Endothelial cell of umbilical vein (primary cell): ENCODE data around the gene TPSG1. TPM values are rescaled to one million over a fixed set of nuclear protein-coding genes. Genes with fewer than 3 reads are reported as not detected.

ENCODE experiments used
- BruUV-seq: library from RNA; stranded (reverse); fragments of 400-500 nt; replicated peaks from 2 replicates; lab custom pipeline; 2021; lab: Mats Ljungman, UMichigan
- CTCF ChIA-PET: fragments of 300-600, 350-600 bp; sonication (Branson Sonifier 250); formaldehyde crosslinking; loops from one replicate; lab custom pipeline; 2021; ENCODE audit warnings: antibody characterized with exemption, inconsistent platforms; lab: Charles Lee
- POLR2A ChIA-PET: fragments of 300-600, 350-600 bp; sonication (Branson Sonifier 250); formaldehyde crosslinking; loops from one replicate; lab custom pipeline; 2021; ENCODE audit warnings: antibody characterized with exemption, inconsistent platforms; lab: Charles Lee
- DNase-seq: peaks from one replicate; pipeline ENCODE4 v3.0.0-alpha.2; 2011; ENCODE audit warnings: low read depth, low spot score
- FAIRE-seq: peaks from 2 replicates; lab custom pipeline; 2011; peaks lifted over from hg19 to GRCh38; lab: Jason Lieb, UNC
- H2AFZ ChIP-seq: 2 replicates; pipeline ENCODE4 v1.6.0; 2012; ENCODE audit warnings: low read depth, low read length, control low read depth, inconsistent platforms
- H3K27ac ChIP-seq: 2 replicates; pipeline ENCODE4 v1.5.1; 2011; ENCODE audit warnings: low read depth, mild to moderate bottlenecking, control low read depth, low read length, moderate library complexity; ENCODE audit not compliant: insufficient read depth
- H3K27me3 ChIP-seq, 2 experiments: 2 replicates each; pipeline versions ENCODE4 v1.6.0 to v1.6.1; 2011; ENCODE audit warnings: low read length in 2 of 2, mixed read lengths in 1 of 2; ENCODE audit not compliant: control insufficient read depth in 2 of 2, insufficient read depth in 2 of 2
- H3K36me3 ChIP-seq, 2 experiments: 2 replicates in 1 of 2; 3 replicates in 1 of 2; pipeline ENCODE4 v1.5.1; 2011; ENCODE audit warnings: low read length in 2 of 2, mild to moderate bottlenecking in 1 of 2, moderate library complexity in 1 of 2; ENCODE audit not compliant: control insufficient read depth in 2 of 2, insufficient read depth in 2 of 2; ENCODE audit errors: extremely low read depth in 1 of 2
- H3K4me1 ChIP-seq: 3 replicates; pipeline ENCODE4 v1.5.1; 2011; ENCODE audit warnings: mild to moderate bottlenecking, low read length; ENCODE audit not compliant: control insufficient read depth, insufficient read depth; ENCODE audit errors: extremely low read depth
- H3K4me2 ChIP-seq: 2 replicates; pipeline ENCODE4 v1.6.1; 2011; ENCODE audit warnings: low read length, control low read depth, mixed read lengths; ENCODE audit not compliant: insufficient read depth
- H3K4me3 ChIP-seq, 3 experiments: fragments of 200-600 bp in 1 of 3; sonication (generic), shearing (Covaris generic) in 1 of 3; replicated peaks in 1 of 3; 2 replicates each; pipeline ENCODE4 v1.5.1; 2011 to 2016; ENCODE audit warnings: control low read depth in 3 of 3, low read length in 3 of 3, mild to moderate bottlenecking in 2 of 3, inconsistent platforms in 1 of 3, low read depth in 1 of 3, moderate library complexity in 1 of 3; ENCODE audit not compliant: insufficient read depth in 1 of 3
- H3K79me2 ChIP-seq: 2 replicates; pipeline ENCODE4 v1.6.0; 2012; ENCODE audit warnings: low read length, inconsistent platforms; ENCODE audit not compliant: control insufficient read depth, insufficient read depth
- H3K9ac ChIP-seq: replicated peaks from 2 replicates; pipeline ENCODE3; 2011; ENCODE audit warnings: low read length, control low read depth; ENCODE audit not compliant: insufficient read depth; ENCODE audit errors: extremely low read depth
- H3K9me1 ChIP-seq: replicated peaks from 3 replicates; pipeline ENCODE4 v1.6.0; 2011; ENCODE audit warnings: mild to moderate bottlenecking, low read length; ENCODE audit not compliant: control insufficient read depth, insufficient read depth; ENCODE audit errors: extremely low read depth
- H3K9me3 ChIP-seq: replicated peaks from 2 replicates; pipeline ENCODE4 v1.5.1; 2012; ENCODE audit warnings: low read length, inconsistent platforms; ENCODE audit not compliant: control insufficient read depth, insufficient read depth
- H4K20me1 ChIP-seq: replicated peaks from 2 replicates; pipeline ENCODE3; 2011; ENCODE audit warnings: mild to moderate bottlenecking, low read length; ENCODE audit not compliant: control insufficient read depth, insufficient read depth; ENCODE audit errors: extremely low read depth
- CTCF ChIP-seq, 2 donors: IDR thresholded peaks; 1 replicate in 1 of 2; 2 replicates in 1 of 2; pipeline ENCODE4 v1.5.1; 2011; ENCODE audit warnings: low read length in 2 of 2, mild to moderate bottlenecking in 2 of 2, moderate library complexity in 2 of 2, control low read depth in 1 of 2, inconsistent platforms in 1 of 2, low read depth in 1 of 2; ENCODE audit not compliant: insufficient read depth in 1 of 2; ENCODE audit errors: extremely low read depth in 1 of 2
- MAX ChIP-seq: IDR thresholded peaks from 2 replicates; pipeline ENCODE4 v1.6.1; 2011; ENCODE audit not compliant: insufficient read depth, insufficient read length
- dilution Hi-C: fragments of 300-500 bp; cut with MboI; formaldehyde crosslinking; loops from one replicate; pipeline ENCODE4 v1.15.0; 2019; ENCODE audit warnings: low sequenced_read_pairs; ENCODE audit not compliant: extremely low pct_ligation_motif_present
- intact Hi-C: fragments of 100-400 bp; cut with micrococcal nuclease; formaldehyde crosslinking; loops from one replicate; pipeline ENCODE4 v1.10.0; 2022
- polyA plus RNA-seq, 4 experiments: library from polyadenylated mRNA; depleted of rRNA in 3 of 4; stranded (reverse) in 3 of 4; unstranded in 1 of 4; fragments of >200 nt; gene quantifications; 2 replicates each; pipeline versions ENCODE4 v1.2.1 to v1.2.3, GENCODE V29; 2011 to 2012; ENCODE audit warnings: missing spikeins in 1 of 4
- total RNA-seq: library from RNA; stranded (reverse); gene quantifications from 2 replicates; pipeline ENCODE4 v1.2.3, GENCODE V29; 2021

TPSG1 gene
- total and polyA plus RNA-seq, 2 donors (not counting 3 experiments of a cell fraction or from before 2014, with no cell fraction given): not detected

GRCh38 chr16:1194665-1195392 is 30.2 kb downstream of the TPSG1 start:
- intact Hi-C loops (loop anchor here (1.0 kb wide), 2 partner anchors 89 to 138 kb away; no protein-coding TSS in a partner anchor), dilution Hi-C loops (no loop called here)
- no peaks in the 10 kb centered on the region for H3K4me1 ChIP-seq
- TF ChIP-seq CTCF (IDR thresholded peaks at IDR 0.05; ENCODE audit: extremely low read depth in 1 of 2, insufficient read depth in 1 of 2, low read depth in 1 of 2, low read length in 2 of 2) (peak; percentile 66 to 88), MAX (no peak)
- no peaks in the 10 kb centered on the region for H3K79me2 ChIP-seq
- no peak overlapping the region for H2AFZ ChIP-seq
- CTCF ChIA-PET: interaction anchor here (0.6 to 1.7 kb wide), 2 partner anchors 82 to 137 kb away, joined by 3 to 7 read pairs; no protein-coding TSS in a partner anchor
- no peaks in the 10 kb centered on the region for H3K27me3 ChIP-seq
- DNase-seq (no peak), FAIRE-seq (no peak)
- H3K9me3 ChIP-seq: no peaks in the 10 kb centered on the region
- H3K4me2 ChIP-seq: no peak overlapping the region
- POLR2A ChIA-PET: no interaction called here
- BruUV-seq: no TSS peak
- H4K20me1 ChIP-seq: no peaks in the 10 kb centered on the region
- no peak overlapping the region for H3K27ac ChIP-seq
- no peak overlapping the region for H3K4me3 ChIP-seq
- no peaks in the 10 kb centered on the region for H3K9me1 ChIP-seq
- no peaks in the 10 kb centered on the region for H3K36me3 ChIP-seq
- H3K9ac ChIP-seq: no peak overlapping the region
